HG02571 (cell line): ENCODE results near the gene ALPL.
"Not testable (repeated sequence)": the region's sequence is repeated elsewhere in the genome, so short reads cannot be mapped to it uniquely, and the experiment has no call there.

ENCODE experiments used
- ATAC-seq: cut with Tn5 transposase; IDR thresholded peaks from one replicate; pipeline ENCODE4 v1.9.1; 2021; ENCODE audit warnings: mild to moderate bottlenecking, moderate library complexity; ENCODE audit not compliant: unreplicated experiment

The ALPL gene

DNA sequence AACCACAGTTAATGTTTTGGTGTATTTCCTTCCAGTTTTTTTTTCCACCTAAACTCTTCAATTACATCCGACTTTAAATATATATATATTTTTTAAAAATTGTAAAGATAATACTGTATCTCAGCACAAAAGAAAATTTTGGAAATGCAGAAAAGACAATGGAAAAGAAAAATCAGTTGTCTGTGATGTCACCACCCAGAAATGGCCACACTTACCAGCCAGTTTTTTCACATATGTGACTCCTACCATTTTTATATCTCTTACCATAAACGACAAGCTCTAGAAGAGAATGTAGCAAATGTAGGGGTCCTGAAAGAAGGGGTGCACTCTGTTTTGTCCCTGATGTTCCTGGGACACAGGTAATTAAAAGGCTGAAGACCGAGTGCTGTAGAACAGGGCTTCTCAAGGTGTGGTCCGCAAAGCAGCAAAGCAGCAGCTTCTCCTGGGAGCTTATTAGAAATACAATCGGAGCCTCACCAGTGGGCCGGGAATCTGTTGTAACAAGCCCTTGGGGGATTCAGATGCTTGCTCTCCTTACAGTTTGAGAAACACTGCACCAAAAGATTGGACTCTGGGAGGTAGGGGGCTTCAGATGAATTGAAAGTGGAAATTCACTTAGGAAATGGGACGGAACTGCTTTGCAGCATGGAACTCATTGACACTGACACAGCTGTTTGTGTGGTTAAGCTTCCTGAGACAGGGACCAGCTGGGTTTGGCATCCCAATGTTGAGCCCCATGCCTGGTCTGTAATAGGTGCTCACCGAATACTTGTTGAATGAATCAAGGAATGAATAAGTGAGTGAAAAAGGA lies 44.1 kb downstream of the ALPL start:
- ATAC-seq: no peak

DNA sequence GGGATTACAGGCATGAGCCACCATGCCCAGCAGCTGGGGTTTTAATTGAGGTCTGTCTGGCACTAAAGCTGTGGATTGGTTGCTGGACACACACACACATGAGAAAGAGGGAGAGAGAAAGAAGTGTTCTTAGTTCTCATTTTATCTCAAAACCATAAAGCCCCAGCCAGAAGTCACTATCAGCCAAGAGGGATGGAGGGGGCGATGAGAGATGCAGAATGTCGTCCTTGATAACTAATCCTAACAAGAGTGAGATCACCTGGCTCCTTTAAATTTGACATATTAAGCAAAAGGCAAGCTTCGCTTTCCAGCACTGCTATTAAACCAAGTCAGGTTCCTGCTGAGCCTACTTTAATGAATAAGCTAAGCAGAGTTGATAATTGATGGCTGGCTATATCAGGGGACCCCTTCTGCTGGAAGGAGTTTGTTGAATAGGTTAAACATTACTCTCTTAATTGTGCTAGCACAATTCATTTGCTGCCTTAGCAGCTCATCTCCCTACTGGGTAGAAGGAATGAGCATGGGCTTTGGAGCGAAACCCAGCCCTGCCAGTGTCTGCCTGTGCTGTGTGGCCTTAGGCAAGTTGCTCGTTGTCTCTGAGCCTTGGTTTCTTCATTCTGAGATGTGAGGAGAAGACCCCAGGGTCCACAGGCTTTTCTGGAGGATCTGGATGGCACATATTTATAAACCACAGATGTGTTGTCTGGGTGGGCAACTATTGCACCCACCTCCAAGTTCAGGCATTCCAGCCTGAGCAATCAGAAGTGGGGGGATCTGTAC lies 50.8 kb downstream of the ALPL start:
- ATAC-seq: no peak

DNA sequence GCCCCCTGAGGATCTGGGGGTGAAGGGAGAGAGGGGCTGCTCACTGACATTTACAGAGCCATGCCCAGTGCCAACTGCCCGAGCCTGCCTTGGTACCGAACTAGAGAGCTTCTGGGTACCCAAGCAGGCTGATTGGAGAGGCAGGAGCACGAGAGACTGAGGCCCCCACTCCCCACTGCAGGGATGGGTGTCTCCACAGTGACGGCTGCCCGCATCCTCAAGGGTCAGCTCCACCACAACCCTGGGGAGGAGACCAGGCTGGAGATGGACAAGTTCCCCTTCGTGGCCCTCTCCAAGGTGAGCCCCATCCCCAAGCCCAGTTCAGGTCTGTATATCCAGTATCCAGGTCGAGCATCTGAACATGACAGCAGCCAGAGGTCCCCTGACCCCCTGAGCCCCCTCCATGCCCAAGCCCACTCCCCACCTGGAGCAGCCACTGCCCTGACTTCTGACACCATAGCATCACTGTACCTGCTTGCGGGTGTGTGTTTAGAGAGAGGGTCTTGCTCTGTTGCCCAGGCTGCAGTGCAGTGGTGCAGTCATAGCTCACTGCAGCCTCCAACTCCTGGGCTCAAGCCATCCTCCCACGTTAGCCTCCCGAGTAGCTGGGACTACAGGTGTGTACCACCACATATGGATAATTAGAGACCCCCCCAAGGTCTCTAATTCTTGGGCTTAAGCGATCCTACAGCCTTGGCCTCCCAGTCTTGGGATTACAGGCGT lies 51.9 kb downstream of the ALPL start:
- ATAC-seq: no peak

DNA sequence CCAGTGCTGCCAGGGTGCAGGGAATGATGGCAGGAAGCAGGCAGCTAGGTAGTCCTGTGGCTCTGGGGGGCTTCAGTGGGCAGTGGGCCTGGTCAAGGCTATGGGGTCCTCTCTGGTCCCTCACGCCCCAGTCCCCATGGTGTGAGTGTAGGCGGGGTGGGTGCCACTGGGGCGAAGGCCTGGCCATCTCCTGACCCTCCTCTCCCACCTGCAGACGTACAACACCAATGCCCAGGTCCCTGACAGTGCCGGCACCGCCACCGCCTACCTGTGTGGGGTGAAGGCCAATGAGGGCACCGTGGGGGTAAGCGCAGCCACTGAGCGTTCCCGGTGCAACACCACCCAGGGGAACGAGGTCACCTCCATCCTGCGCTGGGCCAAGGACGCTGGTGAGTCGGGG lies 53.7 kb downstream of the ALPL start:
- no peak for ATAC-seq

DNA sequence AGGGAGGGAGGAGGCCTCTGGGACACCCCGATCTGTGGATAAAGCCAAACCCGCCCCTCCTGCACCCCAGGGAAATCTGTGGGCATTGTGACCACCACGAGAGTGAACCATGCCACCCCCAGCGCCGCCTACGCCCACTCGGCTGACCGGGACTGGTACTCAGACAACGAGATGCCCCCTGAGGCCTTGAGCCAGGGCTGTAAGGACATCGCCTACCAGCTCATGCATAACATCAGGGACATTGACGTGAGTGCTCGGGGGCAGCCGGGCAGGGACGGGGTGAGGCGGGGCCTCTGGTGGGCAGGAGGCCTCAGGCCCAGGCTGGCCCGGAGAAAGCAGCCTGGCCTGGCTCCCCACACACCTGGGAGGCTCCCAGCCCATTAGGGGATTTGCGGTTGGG lies 54.7 kb downstream of the ALPL start:
- no peak for ATAC-seq

DNA sequence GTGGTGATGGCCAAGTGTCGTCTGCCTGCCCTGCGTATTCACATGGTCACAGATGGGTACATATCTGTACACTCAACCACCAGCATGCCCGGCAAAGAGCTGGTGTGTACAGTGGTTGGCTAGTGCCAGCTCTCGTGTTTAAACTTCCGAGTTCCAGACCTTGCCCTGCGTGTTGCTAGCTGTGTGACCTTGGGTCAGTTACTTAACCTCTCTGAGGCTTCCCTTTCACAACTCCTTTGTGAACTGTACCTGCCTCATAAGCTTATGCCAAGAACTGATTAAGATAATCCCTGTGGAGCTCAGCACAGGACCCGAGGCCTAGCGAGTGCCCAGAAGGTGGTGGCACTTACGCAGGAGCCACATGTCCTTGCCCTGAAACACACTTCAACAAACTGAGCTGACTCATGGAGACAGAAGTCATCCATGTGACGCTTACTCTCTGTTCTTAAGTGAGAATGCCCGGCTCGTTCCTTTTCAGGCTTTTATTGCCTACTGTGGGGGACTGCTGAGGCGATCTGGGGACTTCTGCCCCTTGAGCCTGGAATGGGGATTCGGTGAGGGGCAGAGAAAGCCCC lies 55.4 kb downstream of the ALPL start:
- no peak for ATAC-seq

DNA sequence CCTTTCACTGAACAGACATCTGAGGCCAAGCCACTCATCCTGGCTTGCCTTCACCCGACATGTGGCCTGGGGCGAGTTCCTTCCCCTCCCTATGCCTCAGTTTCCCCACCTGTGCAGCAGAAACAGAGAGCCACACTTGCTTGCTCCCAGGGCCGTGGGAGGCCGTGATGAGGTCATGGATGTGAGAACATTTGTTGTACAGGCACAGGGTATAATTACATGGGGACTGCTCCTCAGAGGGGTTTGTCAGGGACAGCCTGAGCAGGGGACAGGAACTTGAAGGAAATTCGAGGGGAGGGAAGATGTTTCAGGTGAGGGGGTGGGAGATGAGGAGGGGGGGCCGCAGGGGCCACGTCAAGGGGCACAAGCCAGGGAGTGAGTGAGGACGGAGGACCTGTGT lies 56.1 kb downstream of the ALPL start:
- no peak for ATAC-seq

DNA sequence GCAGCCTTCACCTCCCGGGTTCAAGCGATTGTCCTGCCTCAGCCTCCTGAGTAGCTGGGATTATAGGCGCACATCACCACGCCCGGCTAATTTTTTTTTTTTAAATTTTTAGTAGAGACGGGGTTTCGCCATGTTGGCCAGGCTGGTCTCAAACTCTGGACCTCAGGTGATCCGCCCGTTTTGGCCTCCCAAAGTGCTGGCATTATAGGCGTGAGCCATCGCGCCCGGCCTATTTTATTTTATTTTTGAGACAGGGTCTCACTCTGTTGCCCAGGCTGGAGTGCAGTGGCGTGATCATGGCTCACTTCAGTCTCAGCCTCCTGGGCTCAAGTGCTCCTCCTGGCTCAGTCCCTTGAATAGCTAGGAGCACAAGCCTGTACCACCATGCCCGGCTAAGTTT lies 57.1 kb downstream of the ALPL start:
- ATAC-seq: not testable (repeated sequence)

DNA sequence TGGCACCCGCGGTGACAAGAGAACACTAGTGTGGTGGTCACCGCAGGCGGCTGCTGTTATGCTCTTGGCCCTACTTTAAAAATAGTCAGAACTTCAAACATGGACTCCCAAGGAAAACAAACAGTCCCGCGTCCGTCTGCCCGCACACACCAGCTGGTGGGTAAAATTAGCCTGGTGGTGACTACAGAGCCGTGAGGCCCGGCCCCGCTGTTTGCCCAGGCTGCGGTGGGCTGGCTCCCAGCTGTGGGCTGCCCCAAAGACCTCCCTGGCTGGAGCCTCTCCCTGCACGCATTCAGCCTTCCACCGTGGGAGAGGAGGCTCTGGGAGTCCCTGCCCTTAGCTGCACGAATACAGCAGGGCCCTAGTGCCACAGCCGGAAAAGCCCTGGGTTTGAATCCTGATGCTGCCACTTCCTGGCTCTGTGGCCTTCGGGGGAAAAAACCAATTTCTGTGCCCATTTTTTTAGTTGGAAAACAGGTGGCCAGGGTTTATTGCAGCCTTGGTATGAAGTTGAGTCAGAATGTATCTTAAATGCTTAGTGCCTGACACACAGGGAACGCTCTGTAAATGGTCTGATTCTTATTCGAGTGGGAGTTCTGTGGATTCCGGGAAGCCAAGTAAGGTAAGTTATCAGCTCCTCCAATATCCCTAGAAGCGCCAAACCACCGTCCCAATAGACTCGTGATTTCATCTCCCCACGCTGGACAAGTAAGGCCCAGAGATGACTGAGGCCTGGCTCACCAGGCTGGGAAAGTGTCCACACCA lies 58.2 kb downstream of the ALPL start:
- no peak for ATAC-seq

DNA sequence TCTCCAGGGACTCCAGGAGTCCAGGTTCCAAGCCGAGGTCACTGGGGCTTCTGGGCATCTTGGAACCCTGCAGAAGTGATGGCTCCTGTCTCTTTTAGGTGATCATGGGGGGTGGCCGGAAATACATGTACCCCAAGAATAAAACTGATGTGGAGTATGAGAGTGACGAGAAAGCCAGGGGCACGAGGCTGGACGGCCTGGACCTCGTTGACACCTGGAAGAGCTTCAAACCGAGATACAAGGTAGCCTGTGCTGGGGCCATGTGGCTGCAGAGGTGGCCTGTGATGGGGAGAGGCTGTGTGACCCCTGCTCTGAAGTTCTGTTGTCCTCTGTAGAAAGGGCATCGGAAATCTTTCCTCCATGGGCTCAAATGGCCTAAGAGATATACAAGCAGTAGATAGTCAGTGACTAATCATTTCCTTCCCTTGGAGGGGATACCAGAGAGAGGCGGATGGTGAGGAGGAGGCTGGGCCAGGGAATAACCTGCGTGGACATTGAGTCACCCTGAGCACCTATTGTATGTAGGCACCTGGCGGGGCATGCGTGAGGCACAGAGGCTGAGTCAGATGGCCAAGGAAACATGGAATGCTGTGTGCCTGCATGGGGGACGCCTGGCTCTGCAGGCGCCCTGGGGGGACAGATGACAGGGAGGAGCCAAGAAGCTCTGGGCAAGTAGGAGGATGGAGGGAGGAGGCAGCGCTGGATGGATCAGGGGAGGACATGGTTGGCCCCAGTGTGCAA lies 59.0 kb downstream of the ALPL start:
- no peak for ATAC-seq

DNA sequence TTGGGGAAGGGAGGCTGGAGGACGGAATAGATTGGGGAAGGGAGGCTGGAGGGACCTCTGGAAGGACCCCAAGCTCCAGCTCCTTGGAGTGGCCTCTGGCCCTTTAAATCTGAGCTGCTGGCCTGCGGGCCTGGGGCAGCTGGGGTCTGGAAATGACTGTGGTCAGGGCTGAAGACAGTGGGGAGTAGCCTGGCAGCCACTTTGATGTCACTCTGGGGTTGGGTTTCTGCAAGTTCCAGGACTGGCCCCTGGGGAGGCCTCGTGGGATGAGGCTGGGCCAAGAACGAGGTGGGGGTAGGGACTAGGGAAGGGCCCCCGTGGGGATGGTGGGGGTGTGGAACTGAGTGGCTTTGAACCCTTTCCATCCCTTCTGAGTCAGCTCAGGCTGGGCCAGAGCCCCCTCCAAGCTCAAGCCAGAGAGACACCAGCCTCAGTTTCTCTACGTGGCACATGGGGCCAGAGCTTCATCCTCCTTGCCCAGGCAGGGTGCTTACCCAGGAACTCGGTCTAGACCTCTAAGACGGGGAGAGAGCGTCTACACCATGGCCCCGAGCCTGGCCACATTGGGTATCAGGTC lies 59.7 kb downstream of the ALPL start:
- ATAC-seq: no peak

DNA sequence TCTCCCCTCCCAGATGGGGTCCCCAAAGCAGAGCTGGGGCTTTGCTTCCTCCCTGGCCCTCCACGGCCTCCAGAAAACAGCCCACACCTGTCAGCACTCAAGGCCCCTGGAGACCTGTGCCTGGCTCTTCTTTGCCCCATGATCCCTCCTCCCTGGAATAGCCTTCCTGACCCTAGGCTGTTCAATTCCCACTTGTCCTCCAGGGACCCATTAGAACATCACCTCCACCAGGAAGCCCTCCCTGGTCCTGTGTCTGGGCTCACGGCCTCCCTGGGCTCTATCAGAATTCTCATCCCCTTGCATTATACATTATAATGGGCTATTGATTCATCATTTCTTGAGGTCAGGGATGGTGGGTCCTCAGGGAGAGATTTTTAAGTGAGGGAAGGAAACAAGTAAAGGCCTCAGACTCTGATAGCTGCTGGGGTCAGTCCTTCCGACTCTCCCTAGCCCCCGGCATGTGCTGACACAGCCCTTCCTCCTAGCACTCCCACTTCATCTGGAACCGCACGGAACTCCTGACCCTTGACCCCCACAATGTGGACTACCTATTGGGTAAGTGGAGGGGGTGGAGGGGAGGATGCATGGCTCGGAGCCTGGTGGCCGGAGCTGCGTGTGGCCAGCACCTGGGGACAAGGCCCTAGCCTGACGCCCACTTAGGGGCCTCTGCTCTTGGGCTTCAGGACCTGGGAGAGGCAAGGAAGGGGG lies 60.8 kb downstream of the ALPL start:
- ATAC-seq: no peak

DNA sequence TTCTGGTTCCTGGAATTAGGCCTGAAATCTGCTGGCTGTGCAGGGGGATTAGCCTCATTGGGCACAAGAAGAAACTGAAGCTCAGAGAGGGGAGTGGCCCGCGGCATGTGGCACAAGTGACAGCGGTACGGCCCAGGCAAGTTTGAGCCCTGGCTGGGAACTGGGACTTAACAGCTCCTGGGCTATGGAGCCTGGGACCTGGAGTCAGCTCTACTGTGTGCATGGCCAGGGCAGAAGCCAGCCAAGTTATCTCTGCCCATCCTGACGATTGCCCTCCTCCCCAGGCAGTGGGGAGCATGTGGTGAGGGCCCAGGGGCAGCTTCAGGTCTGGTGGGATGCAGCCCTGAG lies 61.3 kb downstream of the ALPL start:
- no peak for ATAC-seq

DNA sequence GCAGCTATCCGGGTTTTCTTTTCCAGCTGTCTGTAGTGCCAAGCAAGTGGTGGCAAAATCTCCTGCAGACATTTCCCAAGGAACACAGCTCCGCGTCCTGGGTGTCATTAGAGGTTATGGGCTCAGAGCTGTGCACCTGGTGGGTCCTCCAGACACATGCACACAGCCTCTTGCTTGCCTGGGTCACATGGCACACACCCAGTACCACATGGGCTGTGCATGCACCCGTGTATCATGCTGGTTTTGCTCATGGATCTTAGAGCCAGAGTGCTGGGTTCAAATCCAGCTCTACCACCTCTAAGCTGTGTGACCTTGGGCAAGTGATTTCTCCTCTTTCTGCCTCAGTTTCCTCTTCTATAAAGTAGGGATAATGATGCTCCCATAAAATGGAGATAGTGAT lies 61.7 kb downstream of the ALPL start:
- ATAC-seq: no peak

DNA sequence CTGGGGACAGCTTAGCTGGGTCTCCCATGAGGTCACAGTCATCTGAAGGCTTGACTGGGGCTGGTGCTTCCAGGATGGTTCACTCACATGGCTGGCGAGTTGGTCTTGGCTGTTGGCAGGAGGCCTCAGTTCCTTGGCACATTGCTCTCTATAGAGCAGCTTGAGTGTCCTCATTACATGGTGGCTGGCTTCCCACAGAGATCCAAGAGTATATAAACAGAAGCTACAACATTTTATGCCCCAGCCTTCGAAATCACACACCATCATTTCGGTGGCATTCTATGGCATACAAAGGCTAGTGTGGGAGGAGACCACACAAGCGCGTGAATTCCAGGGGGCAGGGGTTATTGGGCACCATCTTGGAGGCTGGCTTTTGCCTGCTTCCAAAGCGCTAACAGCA lies 63.0 kb downstream of the ALPL start:
- ATAC-seq: no peak

DNA sequence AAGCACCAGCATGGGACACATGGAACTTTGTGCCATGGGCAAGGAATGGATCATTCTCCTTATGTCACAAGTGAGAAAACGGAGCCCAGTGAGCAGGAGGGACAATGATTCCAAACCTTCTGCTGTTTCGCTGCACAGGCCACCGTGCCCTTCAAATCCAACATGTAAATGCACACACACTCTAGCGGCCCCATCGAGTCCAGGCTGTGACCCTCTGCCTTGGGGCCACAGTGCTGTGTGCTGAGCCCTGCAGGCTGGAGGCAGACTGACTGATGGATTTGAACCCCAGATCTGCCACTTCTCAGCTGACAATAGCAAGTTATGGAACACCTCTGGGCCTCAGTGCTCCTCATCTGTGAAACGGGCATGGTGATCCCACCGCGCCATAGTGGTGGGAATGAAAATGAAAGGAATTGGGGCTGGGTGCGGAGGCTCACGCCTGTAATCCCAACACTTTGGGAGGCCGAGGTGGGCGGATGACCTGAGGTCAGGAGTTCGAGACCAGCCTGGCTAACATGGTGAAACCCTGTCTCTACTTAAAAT lies 63.6 kb downstream of the ALPL start:
- no peak for ATAC-seq

DNA sequence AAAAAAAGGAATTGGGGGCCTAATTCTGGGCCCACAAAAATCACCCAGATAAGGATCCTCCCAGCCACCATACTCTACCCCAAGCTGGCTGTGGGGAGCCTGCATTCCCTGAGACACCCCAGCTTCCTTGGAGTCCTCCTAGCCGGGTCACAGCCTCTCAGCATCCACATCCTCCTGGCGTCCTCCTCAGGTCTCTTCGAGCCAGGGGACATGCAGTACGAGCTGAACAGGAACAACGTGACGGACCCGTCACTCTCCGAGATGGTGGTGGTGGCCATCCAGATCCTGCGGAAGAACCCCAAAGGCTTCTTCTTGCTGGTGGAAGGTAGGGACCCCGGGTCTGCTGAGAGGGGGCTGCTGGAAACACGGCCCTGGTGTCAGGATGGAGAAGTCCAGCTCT lies 64.3 kb downstream of the ALPL start:
- no peak for ATAC-seq

DNA sequence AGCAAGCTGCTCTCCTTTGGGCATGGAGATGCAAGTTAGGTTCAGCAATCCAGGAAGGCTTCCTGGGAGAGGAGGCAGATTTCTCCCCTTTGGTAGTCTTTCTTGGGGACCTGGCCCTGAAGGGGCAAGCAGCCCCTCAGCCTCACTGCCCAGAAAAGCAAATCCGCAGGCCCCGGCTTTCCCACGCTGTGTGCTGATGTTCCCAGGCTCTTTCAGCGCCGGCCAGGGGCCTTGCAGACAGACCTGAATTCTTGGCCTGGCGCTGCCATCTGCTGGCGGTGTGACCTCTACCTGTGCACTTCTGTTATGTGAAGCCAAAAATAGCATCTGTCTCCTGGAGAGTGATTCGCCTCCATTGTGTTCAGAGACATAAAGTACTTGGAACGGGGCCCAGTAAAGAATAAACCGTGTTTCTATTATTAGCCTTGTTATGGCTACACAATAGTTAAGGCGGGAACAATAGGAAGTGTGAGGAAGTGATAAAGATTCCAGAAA lies 64.8 kb downstream of the ALPL start:
- no peak for ATAC-seq
